ENCODE measurements around the gene DYTN. TPM values are rescaled to one million over a fixed set of nuclear protein-coding genes. Genes with fewer than 3 reads are reported as not detected.

Gene DYTN
- total RNA-seq, 1 donor from 2014 or later = not detected

DNA sequence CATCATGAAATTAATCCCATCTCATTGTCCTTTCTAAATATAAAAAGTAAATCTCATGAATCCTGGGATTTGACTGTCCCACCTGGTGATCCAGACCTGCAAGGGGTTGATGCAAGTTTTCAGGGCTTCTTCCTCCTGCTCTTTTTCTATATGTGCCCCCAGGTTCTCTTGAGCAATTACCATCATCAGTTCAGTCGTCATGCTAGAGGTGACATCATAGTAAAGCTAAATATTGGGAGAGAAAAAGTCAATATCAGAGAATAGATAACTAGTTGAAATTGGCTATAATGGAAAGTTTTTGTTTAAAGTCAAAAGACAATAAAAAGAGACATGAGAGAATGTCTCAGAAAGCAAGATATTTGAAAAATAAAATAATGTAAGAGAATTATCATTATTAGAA is 38.6 kb upstream of the DYTN start:
- Histone ChIP-seq H3K9me3 (replicated peaks) (no peaks in the 10 kb centered on the region), H3K4me1 (no peaks in the 10 kb centered on the region), H3K4me3 (no peak overlapping the region), H3K27ac (replicated peaks) (no peak overlapping the region), H3K27me3 (ENCODE audit: low read depth) (no peaks in the 10 kb centered on the region), H3K36me3 (no peaks in the 10 kb centered on the region)
- no peak for DNase-seq
- TF ChIP-seq, protein P1, sequence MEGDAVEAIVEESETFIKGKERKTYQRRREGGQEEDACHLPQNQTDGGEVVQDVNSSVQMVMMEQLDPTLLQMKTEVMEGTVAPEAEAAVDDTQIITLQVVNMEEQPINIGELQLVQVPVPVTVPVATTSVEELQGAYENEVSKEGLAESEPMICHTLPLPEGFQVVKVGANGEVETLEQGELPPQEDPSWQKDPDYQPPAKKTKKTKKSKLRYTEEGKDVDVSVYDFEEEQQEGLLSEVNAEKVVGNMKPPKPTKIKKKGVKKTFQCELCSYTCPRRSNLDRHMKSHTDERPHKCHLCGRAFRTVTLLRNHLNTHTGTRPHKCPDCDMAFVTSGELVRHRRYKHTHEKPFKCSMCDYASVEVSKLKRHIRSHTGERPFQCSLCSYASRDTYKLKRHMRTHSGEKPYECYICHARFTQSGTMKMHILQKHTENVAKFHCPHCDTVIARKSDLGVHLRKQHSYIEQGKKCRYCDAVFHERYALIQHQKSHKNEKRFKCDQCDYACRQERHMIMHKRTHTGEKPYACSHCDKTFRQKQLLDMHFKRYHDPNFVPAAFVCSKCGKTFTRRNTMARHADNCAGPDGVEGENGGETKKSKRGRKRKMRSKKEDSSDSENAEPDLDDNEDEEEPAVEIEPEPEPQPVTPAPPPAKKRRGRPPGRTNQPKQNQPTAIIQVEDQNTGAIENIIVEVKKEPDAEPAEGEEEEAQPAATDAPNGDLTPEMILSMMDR (IDR thresholded peaks at IDR 0.05; ENCODE audit: borderline replicate concordance) = no peak
- intact Hi-C loops (cut with micrococcal nuclease) = no loop called here

DNA sequence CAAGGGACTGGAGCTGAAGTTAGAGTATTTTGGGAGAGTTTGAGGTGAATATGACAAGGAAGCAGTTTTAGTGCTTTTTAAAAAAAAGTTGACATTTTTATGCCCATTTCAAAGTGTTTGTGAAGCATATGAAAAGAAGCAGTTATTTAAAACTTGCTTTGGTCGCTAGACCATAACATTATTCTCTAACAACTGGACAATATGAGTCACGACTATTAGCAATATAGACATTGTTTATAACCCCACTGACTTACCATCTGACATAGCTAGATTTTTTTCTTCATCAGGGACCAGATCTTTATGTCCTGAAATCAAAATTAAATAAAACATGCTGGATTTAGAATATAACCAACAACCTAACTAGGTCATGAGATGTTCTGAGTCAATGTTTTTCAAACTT is 22.6 kb upstream of the DYTN start:
- H3K36me3 ChIP-seq = no peaks in the 10 kb centered on the region
- no peak overlapping the region for H3K4me3 ChIP-seq
- TF ChIP-seq, protein P1 (IDR thresholded peaks at IDR 0.05; ENCODE audit: borderline replicate concordance) = no peak
- H3K27ac ChIP-seq (replicated peaks) = no peak overlapping the region
- no peak for DNase-seq
- no peaks in the 10 kb centered on the region for H3K9me3 ChIP-seq (replicated peaks)
- H3K27me3 ChIP-seq (ENCODE audit: low read depth) = no peaks in the 10 kb centered on the region
- peaks cover 6% of the 10 kb centered on the region for H3K4me1 ChIP-seq
- intact Hi-C loops (cut with micrococcal nuclease) = no loop called here

DNA sequence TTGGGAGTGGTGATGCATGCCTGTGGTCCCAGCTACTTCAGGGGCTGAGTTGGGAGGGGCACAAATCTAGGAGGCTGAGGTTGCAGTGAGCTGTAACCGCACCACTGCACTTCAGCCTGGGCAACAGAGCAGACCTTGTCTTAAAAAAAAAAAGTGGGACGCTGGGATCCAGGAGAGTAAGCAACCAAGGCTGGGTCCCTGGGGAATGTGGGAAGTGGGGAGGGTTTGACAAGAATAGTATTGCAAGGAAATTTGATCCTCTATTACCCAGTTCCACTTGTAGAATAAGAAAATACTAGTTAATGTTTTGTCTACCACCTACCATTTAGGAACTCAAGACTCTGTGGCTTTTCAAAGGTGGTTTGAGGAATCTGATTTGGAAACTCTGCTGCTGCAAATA is 21.1 kb upstream of the DYTN start:
- Histone ChIP-seq H3K27me3 (ENCODE audit: low read depth) (no peaks in the 10 kb centered on the region), H3K4me1 (peaks cover 6% of the 10 kb centered on the region), H3K36me3 (no peaks in the 10 kb centered on the region), H3K27ac (replicated peaks) (no peak overlapping the region), H3K4me3 (no peak overlapping the region), H3K9me3 (replicated peaks) (no peaks in the 10 kb centered on the region)
- DNase-seq = no peak
- TF ChIP-seq, protein P1 (IDR thresholded peaks at IDR 0.05; ENCODE audit: borderline replicate concordance) = no peak
- intact Hi-C loops (cut with micrococcal nuclease) = no loop called here

DNA sequence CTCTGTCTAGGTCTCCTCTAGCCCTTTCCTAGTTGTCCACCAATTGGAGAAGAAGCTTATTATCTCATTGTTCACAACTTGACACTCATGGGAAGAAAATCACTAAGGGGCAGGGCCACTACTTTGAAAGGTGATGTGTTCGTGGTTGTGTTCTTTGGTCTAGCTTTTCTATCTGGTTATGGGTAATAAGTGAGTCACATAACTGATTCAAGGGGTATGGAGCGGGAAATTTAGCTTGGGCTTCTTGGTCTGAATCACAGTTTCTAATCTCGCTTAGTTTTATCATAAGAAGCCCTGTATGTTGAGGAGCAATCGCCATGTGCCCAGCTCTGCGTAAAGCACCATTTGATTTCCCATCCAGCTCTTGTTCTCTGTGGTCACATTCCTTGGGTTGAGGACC is 18.7 kb upstream of the DYTN start:
- H3K9me3 ChIP-seq (replicated peaks) = no peaks in the 10 kb centered on the region
- TF ChIP-seq, protein P1 (IDR thresholded peaks at IDR 0.05; ENCODE audit: borderline replicate concordance) = no peak
- no peak overlapping the region for H3K27ac ChIP-seq (replicated peaks)

DNA sequence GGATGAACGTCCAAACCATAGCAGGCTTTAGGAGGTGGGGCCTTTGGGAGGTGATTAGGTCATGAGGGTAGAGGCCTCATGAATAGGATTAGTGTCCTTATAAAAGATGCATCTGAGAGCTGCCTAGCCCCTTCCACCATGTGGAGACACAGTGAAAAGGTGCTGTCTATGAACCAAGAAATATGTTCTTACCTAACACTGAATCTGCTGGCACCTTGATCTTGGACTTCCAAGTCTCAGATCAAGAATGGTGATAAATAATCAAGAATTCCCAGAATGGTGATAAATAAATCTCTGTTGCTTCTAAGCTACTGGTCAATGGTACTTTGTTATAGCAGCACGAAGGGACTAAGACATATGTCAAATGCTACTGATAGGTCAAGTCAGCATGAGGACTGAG is 15.1 kb upstream of the DYTN start:
- no peak for DNase-seq

More for the DNA sequence above, 18.7 kb upstream of the DYTN start:
- no peak for DNase-seq
- Histone ChIP-seq H3K36me3 (no peaks in the 10 kb centered on the region), H3K4me3 (no peak overlapping the region), H3K27me3 (ENCODE audit: low read depth) (no peaks in the 10 kb centered on the region), H3K4me1 (peaks cover 6% of the 10 kb centered on the region)
- intact Hi-C loops (cut with micrococcal nuclease) = no loop called here

More for the DNA sequence above, 15.1 kb upstream of the DYTN start:
- no peak overlapping the region for H3K4me3 ChIP-seq
- intact Hi-C loops (cut with micrococcal nuclease) = no loop called here
- peaks cover 5% of the 10 kb centered on the region for H3K27me3 ChIP-seq (ENCODE audit: low read depth)
- no peaks in the 10 kb centered on the region for H3K36me3 ChIP-seq
- TF ChIP-seq, protein P1 (IDR thresholded peaks at IDR 0.05; ENCODE audit: borderline replicate concordance) = no peak
- H3K27ac ChIP-seq (replicated peaks) = no peak overlapping the region
- no peaks in the 10 kb centered on the region for H3K9me3 ChIP-seq (replicated peaks)
- peaks cover 10% of the 10 kb centered on the region for H3K4me1 ChIP-seq

All from left ventricle myocardium inferior (tissue), 1 donor.